Endothelial cell of umbilical vein (primary cell): ENCODE measurements around the gene ERGIC1. TPM values are rescaled to one million over a fixed set of nuclear protein-coding genes. Genes with fewer than 3 reads are reported as not detected.
A peak's percentile ranks its signal among the peaks of the same experiment; 100 is the strongest.

Source experiments
- BruUV-seq: library from RNA; stranded (reverse); fragments of 400-500 nt; replicated peaks from 2 replicates; lab custom pipeline; 2021; lab: Mats Ljungman, UMichigan
- CTCF ChIA-PET: fragments of 300-600, 350-600 bp; sonication (Branson Sonifier 250); formaldehyde crosslinking; loops from one replicate; lab custom pipeline; 2021; ENCODE audit warnings: antibody characterized with exemption, inconsistent platforms; lab: Charles Lee
- POLR2A ChIA-PET: fragments of 300-600, 350-600 bp; sonication (Branson Sonifier 250); formaldehyde crosslinking; loops from one replicate; lab custom pipeline; 2021; ENCODE audit warnings: antibody characterized with exemption, inconsistent platforms; lab: Charles Lee
- DNase-seq: peaks from one replicate; pipeline ENCODE4 v3.0.0-alpha.2; 2011; ENCODE audit warnings: low read depth, low spot score
- FAIRE-seq: peaks from 2 replicates; lab custom pipeline; 2011; peaks lifted over from hg19 to GRCh38; lab: Jason Lieb, UNC
- H2AFZ ChIP-seq: 2 replicates; pipeline ENCODE4 v1.6.0; 2012; ENCODE audit warnings: low read depth, low read length, control low read depth, inconsistent platforms
- H3K27ac ChIP-seq: 2 replicates; pipeline ENCODE4 v1.5.1; 2011; ENCODE audit warnings: low read depth, mild to moderate bottlenecking, control low read depth, low read length, moderate library complexity; ENCODE audit not compliant: insufficient read depth
- H3K27me3 ChIP-seq, 2 experiments: 2 replicates each; pipeline versions ENCODE4 v1.6.0 to v1.6.1; 2011; ENCODE audit warnings: low read length in 2 of 2, mixed read lengths in 1 of 2; ENCODE audit not compliant: control insufficient read depth in 2 of 2, insufficient read depth in 2 of 2
- H3K36me3 ChIP-seq, 2 experiments: 2 replicates in 1 of 2; 3 replicates in 1 of 2; pipeline ENCODE4 v1.5.1; 2011; ENCODE audit warnings: low read length in 2 of 2, mild to moderate bottlenecking in 1 of 2, moderate library complexity in 1 of 2; ENCODE audit not compliant: control insufficient read depth in 2 of 2, insufficient read depth in 2 of 2; ENCODE audit errors: extremely low read depth in 1 of 2
- H3K4me1 ChIP-seq: 3 replicates; pipeline ENCODE4 v1.5.1; 2011; ENCODE audit warnings: mild to moderate bottlenecking, low read length; ENCODE audit not compliant: control insufficient read depth, insufficient read depth; ENCODE audit errors: extremely low read depth
- H3K4me2 ChIP-seq: 2 replicates; pipeline ENCODE4 v1.6.1; 2011; ENCODE audit warnings: low read length, control low read depth, mixed read lengths; ENCODE audit not compliant: insufficient read depth
- H3K4me3 ChIP-seq, 3 experiments: fragments of 200-600 bp in 1 of 3; sonication (generic), shearing (Covaris generic) in 1 of 3; replicated peaks in 1 of 3; 2 replicates each; pipeline ENCODE4 v1.5.1; 2011 to 2016; ENCODE audit warnings: control low read depth in 3 of 3, low read length in 3 of 3, mild to moderate bottlenecking in 2 of 3, inconsistent platforms in 1 of 3, low read depth in 1 of 3, moderate library complexity in 1 of 3; ENCODE audit not compliant: insufficient read depth in 1 of 3
- H3K79me2 ChIP-seq: 2 replicates; pipeline ENCODE4 v1.6.0; 2012; ENCODE audit warnings: low read length, inconsistent platforms; ENCODE audit not compliant: control insufficient read depth, insufficient read depth
- H3K9ac ChIP-seq: replicated peaks from 2 replicates; pipeline ENCODE3; 2011; ENCODE audit warnings: low read length, control low read depth; ENCODE audit not compliant: insufficient read depth; ENCODE audit errors: extremely low read depth
- H3K9me1 ChIP-seq: replicated peaks from 3 replicates; pipeline ENCODE4 v1.6.0; 2011; ENCODE audit warnings: mild to moderate bottlenecking, low read length; ENCODE audit not compliant: control insufficient read depth, insufficient read depth; ENCODE audit errors: extremely low read depth
- H3K9me3 ChIP-seq: replicated peaks from 2 replicates; pipeline ENCODE4 v1.5.1; 2012; ENCODE audit warnings: low read length, inconsistent platforms; ENCODE audit not compliant: control insufficient read depth, insufficient read depth
- H4K20me1 ChIP-seq: replicated peaks from 2 replicates; pipeline ENCODE3; 2011; ENCODE audit warnings: mild to moderate bottlenecking, low read length; ENCODE audit not compliant: control insufficient read depth, insufficient read depth; ENCODE audit errors: extremely low read depth
- GATA2 ChIP-seq: IDR thresholded peaks from 2 replicates; pipeline ENCODE4 v1.7.0; 2011; ENCODE audit warnings: low read depth, mild to moderate bottlenecking, moderate library complexity, mixed read lengths, low read length; ENCODE audit not compliant: insufficient read length, insufficient read depth
- JUN ChIP-seq: IDR thresholded peaks from 2 replicates; pipeline ENCODE4 v1.6.1; 2011; ENCODE audit warnings: borderline replicate concordance, low read depth; ENCODE audit not compliant: insufficient read length, insufficient read depth
- MYC ChIP-seq: IDR thresholded peaks from one replicate; pipeline ENCODE4 v1.6.1; 2011; ENCODE audit warnings: mild to moderate bottlenecking, low read depth, low read length
- POLR2A ChIP-seq: IDR thresholded peaks from 2 replicates; pipeline ENCODE4 v1.6.1; 2012; ENCODE audit warnings: low read depth, mild to moderate bottlenecking, control low read depth, low read length
- dilution Hi-C: fragments of 300-500 bp; cut with MboI; formaldehyde crosslinking; loops from one replicate; pipeline ENCODE4 v1.15.0; 2019; ENCODE audit warnings: low sequenced_read_pairs; ENCODE audit not compliant: extremely low pct_ligation_motif_present
- intact Hi-C: fragments of 100-400 bp; cut with micrococcal nuclease; formaldehyde crosslinking; loops from one replicate; pipeline ENCODE4 v1.10.0; 2022
- polyA plus RNA-seq, 4 experiments: library from polyadenylated mRNA; depleted of rRNA in 3 of 4; stranded (reverse) in 3 of 4; unstranded in 1 of 4; fragments of >200 nt; gene quantifications; 2 replicates each; pipeline versions ENCODE4 v1.2.1 to v1.2.3, GENCODE V29; 2011 to 2012; ENCODE audit warnings: missing spikeins in 1 of 4
- total RNA-seq: library from RNA; stranded (reverse); gene quantifications from 2 replicates; pipeline ENCODE4 v1.2.3, GENCODE V29; 2021

Gene ERGIC1
- total and polyA plus RNA-seq, 2 donors (not counting 3 experiments of a cell fraction or from before 2014, with no cell fraction given), result 105 to 109 TPM

DNA sequence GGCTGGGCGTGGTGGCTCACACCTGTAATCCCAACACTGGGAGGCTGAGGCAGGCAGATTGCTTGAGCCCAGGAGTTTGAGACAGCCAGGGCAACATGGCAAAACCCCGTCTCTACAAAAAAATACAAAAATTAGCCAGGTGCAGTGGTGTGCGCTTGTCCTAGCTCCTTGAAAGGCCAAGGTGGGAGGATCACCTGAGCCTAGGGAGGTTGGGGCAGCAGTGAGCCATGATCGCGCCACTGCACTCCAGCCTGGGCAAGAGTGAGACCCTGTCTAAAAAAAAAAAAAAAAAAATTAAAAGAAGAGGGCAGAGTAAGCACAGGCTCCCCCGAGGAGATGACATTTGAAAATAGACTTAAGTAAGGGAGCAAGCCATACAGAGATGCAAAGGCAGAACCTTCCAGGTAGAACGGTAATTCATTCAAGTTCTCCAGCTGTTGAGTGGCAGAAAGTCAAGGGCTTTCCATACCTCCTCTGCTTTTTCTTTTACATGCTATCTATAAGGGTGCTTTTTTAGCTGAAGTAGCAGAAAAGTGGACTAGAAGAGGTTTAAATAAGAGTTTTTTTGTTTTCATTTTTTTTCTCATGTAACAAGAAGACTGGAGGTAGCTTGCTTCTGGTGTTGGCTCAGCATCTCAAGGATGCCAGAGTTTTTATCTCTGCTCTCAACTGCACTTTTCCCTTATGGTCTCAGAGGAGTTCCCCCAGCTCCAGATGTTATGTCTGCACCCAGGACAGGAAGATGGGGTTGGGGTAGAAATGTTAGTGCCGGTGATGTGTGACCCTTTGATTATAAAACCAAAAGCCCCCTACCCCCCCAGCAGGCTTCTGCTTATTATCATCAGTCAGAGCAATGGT lies 40.8 kb downstream of the ERGIC1 start:
- Histone ChIP-seq H3K9ac (no peak overlapping the region), H3K36me3 (no peaks in the 10 kb centered on the region), H3K9me1 (no peaks in the 10 kb centered on the region), H3K4me1 (peaks cover 71% of the 10 kb centered on the region), H4K20me1 (no peaks in the 10 kb centered on the region), H3K4me3 (no peak overlapping the region), H3K27me3 (no peaks in the 10 kb centered on the region), H3K27ac (no peak overlapping the region), H2AFZ (no peak overlapping the region), H3K9me3 (no peaks in the 10 kb centered on the region), H3K4me2 (no peak overlapping the region), H3K79me2 (peaks cover 26% of the 10 kb centered on the region)
- FAIRE-seq, result no peak
- BruUV-seq, result no TSS peak
- ChIA-PET POLR2A (interaction anchor here (1.5 to 3.0 kb wide), 2 partner anchors 12 to 104 kb away, joined by 6 to 7 read pairs; partner anchors contain the start of gene DUSP1), CTCF (interaction anchor here (0.6 to 4.0 kb wide), 4 partner anchors 23 to 103 kb away, joined by 3 to 28 read pairs (median 10); no protein-coding TSS in a partner anchor)
- intact Hi-C loops (no loop called here), dilution Hi-C loops (no loop called here)
- DNase-seq, result no peak
- no peak for TF ChIP-seq JUN

DNA sequence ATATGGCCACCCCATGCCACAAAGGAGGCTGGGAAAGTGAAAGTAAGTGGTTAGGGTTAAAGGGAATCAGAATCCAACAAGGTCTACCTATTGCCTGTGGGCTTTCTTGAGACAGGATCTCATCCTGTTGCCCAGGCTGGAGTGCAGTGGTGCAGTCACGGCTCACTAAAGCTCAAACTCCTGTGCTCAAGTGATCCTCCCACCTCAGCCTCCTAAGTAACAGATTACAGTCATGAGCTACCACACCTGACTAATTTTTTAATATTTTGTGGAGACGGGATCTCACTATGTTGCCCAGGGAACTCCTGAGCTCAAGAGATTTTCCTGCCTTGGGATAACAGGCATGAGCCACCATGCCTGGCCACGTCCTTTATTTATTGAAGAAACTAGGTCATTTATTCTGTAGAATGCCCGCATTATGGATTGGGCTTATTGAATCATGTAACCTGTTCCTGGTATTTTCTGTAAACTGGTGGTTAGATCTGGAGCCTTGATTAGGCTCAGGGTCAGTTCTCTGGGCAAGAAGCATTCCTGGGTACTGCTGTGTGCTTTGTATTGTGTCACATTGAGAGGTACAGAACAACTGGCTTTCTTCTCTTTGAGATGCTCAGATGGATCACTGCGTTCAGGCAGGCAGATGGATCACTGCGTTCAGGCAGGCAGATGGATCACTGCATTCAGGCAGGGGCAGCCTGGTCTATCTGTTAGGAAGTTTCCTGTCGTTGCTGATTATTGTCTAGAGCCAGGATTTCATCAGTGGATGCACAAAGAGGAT lies 41.6 kb downstream of the ERGIC1 start:
- Histone ChIP-seq H3K4me3 (no peak overlapping the region), H3K27me3 (no peaks in the 10 kb centered on the region), H3K36me3 (no peaks in the 10 kb centered on the region), H3K4me1 (peaks cover 66% of the 10 kb centered on the region), H3K9me1 (no peaks in the 10 kb centered on the region), H2AFZ (no peak overlapping the region), H3K9ac (no peak overlapping the region), H3K9me3 (no peaks in the 10 kb centered on the region), H4K20me1 (no peaks in the 10 kb centered on the region), H3K4me2 (no peak overlapping the region), H3K79me2 (peaks cover 31% of the 10 kb centered on the region), H3K27ac (no peak overlapping the region)
- ChIA-PET POLR2A (interaction anchor here (1.5 to 1.7 kb wide), 2 partner anchors 105 kb away, joined by 6 read pairs; partner anchors contain the start of gene DUSP1), CTCF (interaction anchor here (0.6 to 4.0 kb wide), 5 partner anchors 22 to 159 kb away, joined by 3 to 28 read pairs (median 3); no protein-coding TSS in a partner anchor)
- TF ChIP-seq MYC (no peak), GATA2 (peak; percentile 20), POLR2A (no peak)
- DNase-seq (no peak), FAIRE-seq (peak; percentile 60)
- dilution Hi-C loops (no loop called here), intact Hi-C loops (no loop called here)
- no TSS peak for BruUV-seq
